Measurements from ENCODE around the gene F2R. TPM values are rescaled to one million over a fixed set of nuclear protein-coding genes. Genes with fewer than 3 reads are reported as not detected.
"Not testable (repeated sequence)": the region's sequence is repeated elsewhere in the genome, so short reads cannot be mapped to it uniquely, and the experiment has no call there.

Gene F2R
- polyA plus RNA-seq, 1 donor (not counting 4 experiments of a cell fraction or from before 2014, with no cell fraction given), result 56.8 TPM

GRCh38 chr5:76737846-76738245 lies 21.9 kb downstream of the F2R start:
- H3K27ac ChIP-seq (ENCODE audit: control insufficient read depth, insufficient read depth, low read length), result no peak overlapping the region
- FAIRE-seq, result no peak
- peaks cover 8% of the 10 kb centered on the region for H3K4me1 ChIP-seq (ENCODE audit: control insufficient read depth, extremely low read depth, insufficient read depth, low read length)
- H3K36me3 ChIP-seq (ENCODE audit: control insufficient read depth in 2 of 2, extremely low read depth in 1 of 2, insufficient read depth in 2 of 2, low read length in 2 of 2), result no peaks in the 10 kb centered on the region
- H3K9me1 ChIP-seq (ENCODE audit: control insufficient read depth, extremely low read depth, insufficient read depth, low read length), result no peaks in the 10 kb centered on the region
- no peaks in the 10 kb centered on the region for H4K20me1 ChIP-seq (ENCODE audit: control insufficient read depth, extremely low read depth, insufficient read depth, low read length)
- H3K9me3 ChIP-seq (ENCODE audit: control insufficient read depth, low read depth, low read length), result no peaks in the 10 kb centered on the region
- no peak overlapping the region for H3K4me3 ChIP-seq (ENCODE audit: control insufficient read depth in 2 of 3, extremely low read depth in 1 of 3, insufficient read depth in 2 of 3, low read depth in 1 of 3, low read length in 3 of 3)
- H3K4me2 ChIP-seq (ENCODE audit: control insufficient read depth, extremely low read depth, insufficient read depth, low read depth, low read length), result no peak overlapping the region
- no peak overlapping the region for H3K9ac ChIP-seq (ENCODE audit: control insufficient read depth, extremely low read depth, insufficient read depth, low read length)
- no peak overlapping the region for H2AFZ ChIP-seq (ENCODE audit: control insufficient read depth, low read length)
- dilution Hi-C loops (cut with MboI; ENCODE audit: extremely low pct_ligation_motif_present, low sequenced_read_pairs), result no loop called here
- TF ChIP-seq EZH2 (IDR thresholded peaks at IDR 0.05; ENCODE audit: low read length) (no peak), CTCF (optimal IDR thresholded peaks at IDR 0.05 in 1 of 3, IDR thresholded peaks at IDR 0.05 in 1 of 3, conservative IDR thresholded peaks at IDR 0.05 in 1 of 3; ENCODE audit: extremely low read depth in 1 of 3, insufficient read depth in 2 of 3, low read length in 3 of 3) (no peak)
- no peaks in the 10 kb centered on the region for H3K27me3 ChIP-seq (ENCODE audit: control insufficient read depth, extremely low read depth, insufficient read depth, low read length)
- DNase-seq (ENCODE audit: low read depth, low spot score), result no peak
- no peaks in the 10 kb centered on the region for H3K79me2 ChIP-seq (ENCODE audit: control insufficient read depth, insufficient read depth, low read length)

GRCh38 chr5:76741506-76741905 lies 25.6 kb downstream of the F2R start:
- H4K20me1 ChIP-seq (ENCODE audit: control insufficient read depth, extremely low read depth, insufficient read depth, low read length); H3K9me1 ChIP-seq (ENCODE audit: control insufficient read depth, extremely low read depth, insufficient read depth, low read length); DNase-seq (ENCODE audit: low read depth, low spot score); H3K4me2 ChIP-seq (ENCODE audit: control insufficient read depth, extremely low read depth, insufficient read depth, low read depth, low read length); H3K4me1 ChIP-seq (ENCODE audit: control insufficient read depth, extremely low read depth, insufficient read depth, low read length); FAIRE-seq; H3K79me2 ChIP-seq (ENCODE audit: control insufficient read depth, insufficient read depth, low read length); H3K9me3 ChIP-seq (ENCODE audit: control insufficient read depth, low read depth, low read length); H2AFZ ChIP-seq (ENCODE audit: control insufficient read depth, low read length); H3K27ac ChIP-seq (ENCODE audit: control insufficient read depth, insufficient read depth, low read length); H3K9ac ChIP-seq (ENCODE audit: control insufficient read depth, extremely low read depth, insufficient read depth, low read length); dilution Hi-C loops (cut with MboI; ENCODE audit: extremely low pct_ligation_motif_present, low sequenced_read_pairs); H3K27me3 ChIP-seq (ENCODE audit: control insufficient read depth, extremely low read depth, insufficient read depth, low read length); H3K4me3 ChIP-seq (ENCODE audit: control insufficient read depth in 2 of 3, extremely low read depth in 1 of 3, insufficient read depth in 2 of 3, low read depth in 1 of 3, low read length in 3 of 3); H3K36me3 ChIP-seq (ENCODE audit: control insufficient read depth in 2 of 2, extremely low read depth in 1 of 2, insufficient read depth in 2 of 2, low read length in 2 of 2): not testable (repeated sequence)

GRCh38 chr5:76742583-76742982 lies 26.7 kb downstream of the F2R start:
- dilution Hi-C loops (cut with MboI; ENCODE audit: extremely low pct_ligation_motif_present, low sequenced_read_pairs), result no loop called here
- H3K79me2 ChIP-seq (ENCODE audit: control insufficient read depth, insufficient read depth, low read length), result no peaks in the 10 kb centered on the region
- no peak overlapping the region for H2AFZ ChIP-seq (ENCODE audit: control insufficient read depth, low read length)
- H3K4me2 ChIP-seq (ENCODE audit: control insufficient read depth, extremely low read depth, insufficient read depth, low read depth, low read length), result no peak overlapping the region
- no peaks in the 10 kb centered on the region for H3K9me1 ChIP-seq (ENCODE audit: control insufficient read depth, extremely low read depth, insufficient read depth, low read length)
- H3K9ac ChIP-seq (ENCODE audit: control insufficient read depth, extremely low read depth, insufficient read depth, low read length), result no peak overlapping the region
- no peak overlapping the region for H3K27ac ChIP-seq (ENCODE audit: control insufficient read depth, insufficient read depth, low read length)
- FAIRE-seq (peak; percentile 9), DNase-seq (ENCODE audit: low read depth, low spot score) (no peak)
- H3K9me3 ChIP-seq (ENCODE audit: control insufficient read depth, low read depth, low read length), result no peaks in the 10 kb centered on the region
- no peaks in the 10 kb centered on the region for H4K20me1 ChIP-seq (ENCODE audit: control insufficient read depth, extremely low read depth, insufficient read depth, low read length)
- H3K4me1 ChIP-seq (ENCODE audit: control insufficient read depth, extremely low read depth, insufficient read depth, low read length), result peaks cover 8% of the 10 kb centered on the region
- H3K36me3 ChIP-seq (ENCODE audit: control insufficient read depth in 2 of 2, extremely low read depth in 1 of 2, insufficient read depth in 2 of 2, low read length in 2 of 2), result no peaks in the 10 kb centered on the region
- no peak overlapping the region for H3K4me3 ChIP-seq (ENCODE audit: control insufficient read depth in 2 of 3, extremely low read depth in 1 of 3, insufficient read depth in 2 of 3, low read depth in 1 of 3, low read length in 3 of 3)
- TF ChIP-seq EZH2 (IDR thresholded peaks at IDR 0.05; ENCODE audit: low read length), result no peak
- no peaks in the 10 kb centered on the region for H3K27me3 ChIP-seq (ENCODE audit: control insufficient read depth, extremely low read depth, insufficient read depth, low read length)

Measured in keratinocyte (primary cell).